NCI-H510A (cell line): ENCODE results near the gene NXNL1.
"Not testable (repeated sequence)": the region's sequence is repeated elsewhere in the genome, so short reads cannot be mapped to it uniquely, and the experiment has no call there.

Source experiments
- DNase-seq: peaks from one replicate; lab custom pipeline; 2025; lab: John Stamatoyannopoulos, UW

The NXNL1 gene

GRCh38 chr19:17486545-17487240 lies 26.0 kb upstream of the NXNL1 start:
- no peak for DNase-seq

- DNase-seq, result no peak
These were observed 23.9 kb upstream of the NXNL1 start for GRCh38 chr19:17484520-17485185.

- no peak for DNase-seq
These were observed 22.9 kb upstream of the NXNL1 start for GRCh38 chr19:17483605-17484002.

- no peak for DNase-seq
These were observed 22.3 kb upstream of the NXNL1 start for GRCh38 chr19:17482877-17483604.

GRCh38 chr19:17481986-17482385 lies 21.3 kb upstream of the NXNL1 start:
- DNase-seq, result no peak

- DNase-seq, result no peak
These were observed 18.6 kb upstream of the NXNL1 start for GRCh38 chr19:17479325-17479791.

GRCh38 chr19:17475541-17476115 lies 14.9 kb upstream of the NXNL1 start:
- DNase-seq, result no peak

- DNase-seq, result not testable (repeated sequence)
These were observed 14.3 kb upstream of the NXNL1 start for GRCh38 chr19:17475011-17475540.

GRCh38 chr19:17473041-17473440 lies 12.3 kb upstream of the NXNL1 start:
- DNase-seq, result no peak

GRCh38 chr19:17471410-17472125 lies 10.8 kb upstream of the NXNL1 start:
- no peak for DNase-seq

- DNase-seq, result peak; percentile 98
These were observed 9.5 kb upstream of the NXNL1 start, which contains the start of gene SLC27A1 for GRCh38 chr19:17470068-17470841. SLC27A1 (plus strand) TSS chr19:17470524; CDS start chr19:17470541, 17 bp downstream.

- peak; percentile 93 for DNase-seq
These were observed 8.8 kb upstream of the NXNL1 start for GRCh38 chr19:17469481-17470067.

- DNase-seq, result no peak
These were observed 8.4 kb upstream of the NXNL1 start for GRCh38 chr19:17469092-17469480.

GRCh38 chr19:17468302-17469091 lies 7.8 kb upstream of the NXNL1 start:
- no peak for DNase-seq

GRCh38 chr19:17467471-17468301 lies 7.0 kb upstream of the NXNL1 start:
- no peak for DNase-seq

GRCh38 chr19:17466487-17466850 lies 5.7 kb upstream of the NXNL1 start:
- no peak for DNase-seq

GRCh38 chr19:17458970-17459369 lies 1.8 kb downstream of the NXNL1 start:
- no peak for DNase-seq

GRCh38 chr19:17457616-17458015 lies 3.1 kb downstream of the NXNL1 start:
- DNase-seq, result no peak

GRCh38 chr19:17456127-17456526 lies 4.6 kb downstream of the NXNL1 start:
- no peak for DNase-seq
